ENCODE results near the gene GRM1. TPM values are rescaled to one million over a fixed set of nuclear protein-coding genes. Genes with fewer than 3 reads are reported as not detected.

The GRM1 gene
- total and polyA plus RNA-seq, 2 experiments from 2014 or later = 0.29 to 0.63 TPM

- H3K36me3 Mint-ChIP-seq (ENCODE audit: low read depth) = no peaks in the 10 kb centered on the region; the same call in 2 of the 3 replicates
- Histone ChIP-seq H3K4me1 (ENCODE audit: insufficient read depth) (peaks cover 23% of the 10 kb centered on the region), H3K9me2 (ENCODE audit: insufficient read depth) (no peaks in the 10 kb centered on the region; the same call in 1 of the 2 replicates), H3F3A (replicated peaks; ENCODE audit: low read depth) (no peaks in the 10 kb centered on the region), H3K4me2 (peak overlapping the region; percentile 62), H4K20me1 (replicated peaks; ENCODE audit: insufficient read depth) (no peaks in the 10 kb centered on the region), H2AFZ (no peak overlapping the region), H3K27ac (ENCODE audit: low read depth) (no peak overlapping the region), H3K4me3 (no peak overlapping the region), H3K36me3 (ENCODE audit: insufficient read depth) (no peaks in the 10 kb centered on the region), H3K79me2 (replicated peaks; ENCODE audit: insufficient read depth) (no peaks in the 10 kb centered on the region), H3K27me3 (ENCODE audit: insufficient read depth) (no peaks in the 10 kb centered on the region)
- H3K4me3 Mint-ChIP-seq = no peak overlapping the region
- H3K4me1 Mint-ChIP-seq = peaks cover 16% of the 10 kb centered on the region; the same call in 2 of the 3 replicates
- H3K27me3 Mint-ChIP-seq (ENCODE audit: insufficient read depth, low read depth, poor library complexity) = no peaks in the 10 kb centered on the region
- DNase-seq (ENCODE audit: low spot score) = no peak
- no peaks in the 10 kb centered on the region for H3K9me3 Mint-ChIP-seq
- no peak for TF ChIP-seq REST (IDR thresholded peaks at IDR 0.05; ENCODE audit: unreplicated experiment)
- TF ChIP-seq CREB1 (CRISPR knock-in tag; IDR thresholded peaks at IDR 0.05; ENCODE audit: low read depth) = no peak
- TF ChIP-seq ETS1 (IDR thresholded peaks at IDR 0.05) = no peak
- no peak for TF ChIP-seq JUNB (IDR thresholded peaks at IDR 0.05; ENCODE audit: unreplicated experiment)
- TF ChIP-seq, protein P1, sequence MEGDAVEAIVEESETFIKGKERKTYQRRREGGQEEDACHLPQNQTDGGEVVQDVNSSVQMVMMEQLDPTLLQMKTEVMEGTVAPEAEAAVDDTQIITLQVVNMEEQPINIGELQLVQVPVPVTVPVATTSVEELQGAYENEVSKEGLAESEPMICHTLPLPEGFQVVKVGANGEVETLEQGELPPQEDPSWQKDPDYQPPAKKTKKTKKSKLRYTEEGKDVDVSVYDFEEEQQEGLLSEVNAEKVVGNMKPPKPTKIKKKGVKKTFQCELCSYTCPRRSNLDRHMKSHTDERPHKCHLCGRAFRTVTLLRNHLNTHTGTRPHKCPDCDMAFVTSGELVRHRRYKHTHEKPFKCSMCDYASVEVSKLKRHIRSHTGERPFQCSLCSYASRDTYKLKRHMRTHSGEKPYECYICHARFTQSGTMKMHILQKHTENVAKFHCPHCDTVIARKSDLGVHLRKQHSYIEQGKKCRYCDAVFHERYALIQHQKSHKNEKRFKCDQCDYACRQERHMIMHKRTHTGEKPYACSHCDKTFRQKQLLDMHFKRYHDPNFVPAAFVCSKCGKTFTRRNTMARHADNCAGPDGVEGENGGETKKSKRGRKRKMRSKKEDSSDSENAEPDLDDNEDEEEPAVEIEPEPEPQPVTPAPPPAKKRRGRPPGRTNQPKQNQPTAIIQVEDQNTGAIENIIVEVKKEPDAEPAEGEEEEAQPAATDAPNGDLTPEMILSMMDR (conservative IDR thresholded peaks at IDR 0.05; ENCODE audit: low read depth in 2 of 2) = no peak
- no peak for TF ChIP-seq ZNF114 (CRISPR knock-in tag; IDR thresholded peaks at IDR 0.05)
- H3K27ac Mint-ChIP-seq = peak overlapping the region; percentile 11; the same call in 1 of the 2 replicates
- ATAC-seq = no peak; the same call in 2 of the 3 replicates
These were observed 37.6 kb downstream of the GRM1 start for GRCh38 chr6:146066506-146066905.

DNA sequence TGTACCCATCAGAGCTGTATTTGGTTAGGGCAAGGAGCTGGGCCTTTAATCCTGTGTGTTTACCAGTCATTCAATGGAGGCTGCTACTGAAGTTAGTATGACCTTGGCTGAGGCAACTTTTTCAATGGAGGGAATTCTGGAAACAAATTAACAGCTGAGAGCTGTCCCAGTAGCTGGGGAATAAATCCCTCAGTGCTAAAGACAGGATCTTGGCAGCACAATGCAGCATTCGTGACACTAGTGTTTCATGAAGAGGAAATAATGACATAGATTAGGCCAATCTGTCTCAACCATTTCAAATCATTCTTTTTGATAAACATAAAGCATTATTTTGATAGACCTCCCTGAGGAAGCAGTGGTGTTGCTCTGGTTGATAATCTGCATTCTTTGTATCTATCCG lies 42.9 kb downstream of the GRM1 start:
- Histone ChIP-seq H3F3A (replicated peaks; ENCODE audit: low read depth) (no peaks in the 10 kb centered on the region), H4K20me1 (replicated peaks; ENCODE audit: insufficient read depth) (no peaks in the 10 kb centered on the region), H3K4me1 (ENCODE audit: insufficient read depth) (peaks cover 15% of the 10 kb centered on the region), H3K36me3 (ENCODE audit: insufficient read depth) (no peaks in the 10 kb centered on the region), H2AFZ (no peak overlapping the region), H3K9me2 (ENCODE audit: insufficient read depth) (peaks cover 3% of the 10 kb centered on the region; the same call in 1 of the 2 replicates), H3K27me3 (ENCODE audit: insufficient read depth) (no peaks in the 10 kb centered on the region), H3K4me2 (no peak overlapping the region), H3K27ac (ENCODE audit: low read depth) (no peak overlapping the region), H3K79me2 (replicated peaks; ENCODE audit: insufficient read depth) (no peaks in the 10 kb centered on the region), H3K4me3 (no peak overlapping the region)
- ATAC-seq (no peak), DNase-seq (ENCODE audit: low spot score) (no peak)
- no peak overlapping the region for H3K4me3 Mint-ChIP-seq
- no peaks in the 10 kb centered on the region for H3K36me3 Mint-ChIP-seq (ENCODE audit: low read depth)
- H3K27ac Mint-ChIP-seq = no peak overlapping the region
- peaks cover 6% of the 10 kb centered on the region; the same call in 2 of the 3 replicates for H3K4me1 Mint-ChIP-seq
- H3K9me3 Mint-ChIP-seq = no peaks in the 10 kb centered on the region; the same call in 2 of the 3 replicates
- H3K27me3 Mint-ChIP-seq (ENCODE audit: insufficient read depth, low read depth, poor library complexity) = peaks cover 2% of the 10 kb centered on the region
- TF ChIP-seq ZNF331 (CRISPR knock-in tag; IDR thresholded peaks at IDR 0.05; ENCODE audit: low read depth) (no peak), REST (IDR thresholded peaks at IDR 0.05; ENCODE audit: unreplicated experiment) (no peak), POLR2AphosphoS5 (IDR thresholded peaks at IDR 0.05; ENCODE audit: low read depth) (no peak), ZNF114 (CRISPR knock-in tag; IDR thresholded peaks at IDR 0.05) (no peak)
